Mesendoderm (in vitro differentiated cells): Measurements from ENCODE around the gene STIM2.
"Not testable (repeated sequence)": the region's sequence is repeated elsewhere in the genome, so short reads cannot be mapped to it uniquely, and the experiment has no call there.

Source experiments
- DNase-seq: peaks from one replicate; pipeline ENCODE4 v3.0.0; 2013
- H2AK5ac ChIP-seq: 2 replicates; pipeline ENCODE4 v1.6.1; 2013; ENCODE audit warnings: low read length, inconsistent platforms
- H2BK120ac ChIP-seq: 2 replicates; pipeline ENCODE4 v1.6.1; 2013; ENCODE audit warnings: low read depth, mild to moderate bottlenecking, low read length, moderate library complexity, mixed read lengths
- H2BK15ac ChIP-seq: replicated peaks from 2 replicates; pipeline ENCODE4 v1.6.1; 2013; ENCODE audit warnings: low read depth, mild to moderate bottlenecking, moderate library complexity
- H2BK5ac ChIP-seq: 2 replicates; pipeline ENCODE4 v1.6.1; 2013; ENCODE audit warnings: low read length, inconsistent platforms
- H3K18ac ChIP-seq: 2 replicates; pipeline ENCODE4 v1.6.1; 2013; ENCODE audit warnings: mild to moderate bottlenecking, low read length, mixed read lengths
- H3K23ac ChIP-seq: one replicate; pipeline ENCODE4 v1.6.1; 2013; ENCODE audit warnings: low read length
- H3K27ac ChIP-seq: 2 replicates; pipeline ENCODE4 v1.5.1; 2013; ENCODE audit warnings: low read depth, mild to moderate bottlenecking, inconsistent platforms, low read length, moderate library complexity
- H3K27me3 ChIP-seq: 2 replicates; pipeline ENCODE4 v1.6.1; 2013; ENCODE audit warnings: low read length, control low read depth, mild to moderate bottlenecking, inconsistent platforms; ENCODE audit not compliant: insufficient read depth, poor library complexity
- H3K36me3 ChIP-seq: 2 replicates; pipeline ENCODE4 v1.6.1; 2013; ENCODE audit warnings: low read length, inconsistent platforms; ENCODE audit not compliant: control insufficient read depth, insufficient read depth
- H3K4ac ChIP-seq: one replicate; pipeline ENCODE4 v1.6.1; 2013; ENCODE audit warnings: low read depth, mild to moderate bottlenecking, low read length, moderate library complexity
- H3K4me1 ChIP-seq: 2 replicates; pipeline ENCODE4 v1.6.1; 2013; ENCODE audit warnings: low read depth, low read length, inconsistent platforms; ENCODE audit not compliant: control insufficient read depth
- H3K4me2 ChIP-seq: 2 replicates; pipeline ENCODE4 v1.6.1; 2013; ENCODE audit warnings: low read length
- H3K4me3 ChIP-seq: 2 replicates; pipeline ENCODE4 v1.5.1; 2013; ENCODE audit warnings: mild to moderate bottlenecking, low read length
- H3K56ac ChIP-seq: one replicate; pipeline ENCODE4 v1.6.1; 2013; ENCODE audit warnings: low read length
- H3K79me1 ChIP-seq: 2 replicates; pipeline ENCODE4 v1.6.1; 2013; ENCODE audit warnings: low read length, inconsistent platforms
- H3K79me2 ChIP-seq: 2 replicates; pipeline ENCODE4 v1.6.1; 2013; ENCODE audit warnings: mild to moderate bottlenecking, low read length; ENCODE audit not compliant: control insufficient read depth, insufficient read depth
- H3K9ac ChIP-seq: 2 replicates; pipeline ENCODE4 v1.6.1; 2013; ENCODE audit warnings: low read length, inconsistent platforms
- H4K5ac ChIP-seq: one replicate; pipeline ENCODE4 v1.6.1; 2013; ENCODE audit warnings: low read length
- H4K8ac ChIP-seq: one replicate; pipeline ENCODE4 v1.6.1; 2013; ENCODE audit warnings: low read depth, mild to moderate bottlenecking, control low read depth, low read length, moderate library complexity
- WGBS: extraction: QIAGEN DNeasy Blood & Tissue Kit; methylation state at CpG from one replicate; pipeline ENCODE4 v1.1.7; 2013; ENCODE audit warnings: low lambda C conversion rate, missing lambda C conversion rate; ENCODE audit not compliant: insufficient coverage; ENCODE audit errors: extremely low coverage; 5-methylcytosine and 5-hydroxymethylcytosine counted together

The STIM2 gene

DNA sequence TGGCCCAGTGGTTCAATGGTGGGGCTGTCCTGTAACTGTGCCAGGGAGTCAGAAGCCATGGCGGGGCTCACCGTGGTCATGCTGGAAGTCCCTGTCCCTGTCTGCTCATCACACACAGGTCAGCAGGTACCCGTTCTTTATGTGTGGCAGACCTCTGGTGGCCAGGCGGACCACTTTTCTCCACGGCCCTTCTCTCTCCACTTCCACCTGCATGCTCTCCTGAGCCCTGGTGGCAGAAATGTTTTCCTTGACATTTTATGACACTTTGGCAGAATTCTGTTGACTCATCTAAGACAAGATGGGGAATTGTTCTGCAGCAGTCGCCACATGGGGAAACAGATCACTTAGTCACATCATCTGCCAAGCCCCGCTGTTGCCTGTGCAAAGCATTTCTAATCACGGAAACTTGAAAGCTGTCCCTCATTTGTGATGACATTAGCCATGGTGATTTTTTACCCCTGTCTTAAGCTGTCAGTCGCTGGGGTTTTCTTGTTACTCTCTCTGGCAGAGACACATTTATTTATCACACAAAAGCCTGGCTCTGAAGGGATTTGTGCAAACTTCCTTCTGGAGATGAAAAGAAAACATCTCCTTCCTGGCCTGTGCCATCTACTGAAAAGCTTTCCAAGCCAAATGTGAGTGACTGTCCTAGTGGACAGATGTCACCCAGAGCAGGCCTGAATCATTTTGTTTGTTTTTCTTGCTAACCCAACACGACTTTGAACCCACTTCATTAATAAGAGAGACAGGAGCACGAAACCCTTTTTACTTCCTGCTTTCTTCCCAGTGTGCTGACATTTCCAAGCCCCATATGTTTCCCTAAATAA is 38.8 kb upstream of the STIM2 start:
- no CpG with 5 or more reads among the region's 11 CpGs for WGBS
- Histone ChIP-seq H4K5ac (no peak overlapping the region), H3K9ac (no peak overlapping the region), H3K79me2 (no peaks in the 10 kb centered on the region), H3K27ac (no peak overlapping the region), H3K18ac (no peak overlapping the region), H3K79me1 (no peaks in the 10 kb centered on the region), H4K8ac (no peak overlapping the region), H3K36me3 (no peaks in the 10 kb centered on the region), H3K27me3 (no peaks in the 10 kb centered on the region), H3K23ac (no peak overlapping the region), H3K4me3 (no peak overlapping the region), H3K56ac (no peak overlapping the region), H2BK5ac (no peak overlapping the region), H2BK15ac (no peak overlapping the region), H2BK120ac (no peak overlapping the region), H3K4ac (no peak overlapping the region), H3K4me1 (peaks cover 4% of the 10 kb centered on the region), H2AK5ac (no peak overlapping the region), H3K4me2 (no peak overlapping the region)
- DNase-seq, result peak; percentile 69

- Histone ChIP-seq H3K79me2 (no peaks in the 10 kb centered on the region), H3K4me1 (peaks cover 4% of the 10 kb centered on the region), H3K23ac (no peak overlapping the region), H3K56ac (no peak overlapping the region), H4K8ac (no peak overlapping the region), H3K4ac (no peak overlapping the region), H3K4me2 (no peak overlapping the region), H2AK5ac (no peak overlapping the region), H2BK15ac (no peak overlapping the region), H2BK120ac (no peak overlapping the region), H3K79me1 (no peaks in the 10 kb centered on the region), H3K36me3 (no peaks in the 10 kb centered on the region), H3K9ac (no peak overlapping the region), H3K27ac (no peak overlapping the region), H2BK5ac (no peak overlapping the region), H4K5ac (no peak overlapping the region), H3K27me3 (no peaks in the 10 kb centered on the region), H3K4me3 (no peak overlapping the region), H3K18ac (no peak overlapping the region)
- no CpG with 5 or more reads among the region's 6 CpGs for WGBS
- DNase-seq, result no peak
These were observed 38.1 kb upstream of the STIM2 start for GRCh38 chr4:26822546-26822945.

DNA sequence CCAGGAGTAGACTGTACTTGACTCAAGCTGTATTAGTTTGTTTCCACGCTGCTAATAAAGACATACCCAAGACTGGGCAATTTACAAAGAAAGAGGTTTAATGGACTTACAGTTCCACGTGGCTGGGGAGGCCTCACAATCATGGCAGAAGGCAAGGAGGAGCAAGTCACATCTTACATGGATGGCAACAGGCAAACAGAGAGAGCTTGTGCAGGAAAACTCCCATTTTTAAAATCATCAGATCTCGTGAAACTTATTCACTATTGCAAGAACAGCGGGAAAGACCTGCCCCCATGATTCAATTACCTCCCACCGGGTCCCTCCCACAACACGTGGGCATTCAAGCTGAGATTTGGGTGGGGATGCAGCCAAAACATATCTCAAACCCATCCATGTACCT is 37.7 kb upstream of the STIM2 start:
- not testable (repeated sequence) for H3K27ac ChIP-seq, H3K4me1 ChIP-seq
- WGBS, result no CpG with 5 or more reads among the region's 6 CpGs

DNA sequence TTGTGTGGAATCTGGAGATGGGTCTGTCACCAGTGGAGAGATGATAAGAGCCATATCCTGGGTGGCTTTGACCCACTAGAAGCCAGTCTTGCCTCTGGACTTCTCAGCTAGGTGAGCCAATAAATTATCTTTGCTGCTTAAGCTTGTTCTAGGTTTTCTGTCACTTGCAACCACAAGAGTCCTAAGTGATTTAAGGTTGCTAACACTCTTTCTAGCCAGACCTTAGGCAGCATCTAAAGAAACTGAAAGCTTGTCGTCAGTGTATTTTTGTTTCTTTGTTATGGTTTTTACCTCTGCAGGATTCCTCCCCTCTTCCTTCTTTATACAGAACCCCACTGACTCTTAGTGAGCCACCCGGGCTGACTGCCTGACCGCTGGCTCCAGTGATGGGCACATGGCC is 37.1 kb upstream of the STIM2 start:
- Histone ChIP-seq H3K23ac (no peak overlapping the region), H3K9ac (no peak overlapping the region), H2BK15ac (no peak overlapping the region), H4K5ac (no peak overlapping the region), H4K8ac (no peak overlapping the region), H3K18ac (no peak overlapping the region), H3K56ac (no peak overlapping the region), H3K4me1 (peaks cover 4% of the 10 kb centered on the region), H3K79me1 (no peaks in the 10 kb centered on the region), H3K36me3 (no peaks in the 10 kb centered on the region), H3K79me2 (no peaks in the 10 kb centered on the region), H2AK5ac (no peak overlapping the region), H2BK5ac (no peak overlapping the region), H2BK120ac (no peak overlapping the region), H3K4me3 (no peak overlapping the region), H3K4ac (no peak overlapping the region), H3K27me3 (no peaks in the 10 kb centered on the region), H3K27ac (no peak overlapping the region), H3K4me2 (no peak overlapping the region)
- DNase-seq, result no peak
- WGBS, result no CpG with 5 or more reads among the region's 3 CpGs

More for the DNA sequence above, 37.7 kb upstream of the STIM2 start:
- H2BK120ac ChIP-seq, H3K4me2 ChIP-seq, H2BK15ac ChIP-seq, H2AK5ac ChIP-seq, H3K18ac ChIP-seq, H3K23ac ChIP-seq, H3K27me3 ChIP-seq, H3K36me3 ChIP-seq, H3K79me2 ChIP-seq, H3K4ac ChIP-seq, H3K4me3 ChIP-seq, DNase-seq, H4K5ac ChIP-seq, H3K9ac ChIP-seq, H3K79me1 ChIP-seq, H2BK5ac ChIP-seq, H3K56ac ChIP-seq, H4K8ac ChIP-seq: not testable (repeated sequence)

GRCh38 chr4:26824667-26825066 is 36.0 kb upstream of the STIM2 start:
- no peak overlapping the region for H3K56ac ChIP-seq
- no peak overlapping the region for H3K9ac ChIP-seq
- no peak overlapping the region for H4K5ac ChIP-seq

DNA sequence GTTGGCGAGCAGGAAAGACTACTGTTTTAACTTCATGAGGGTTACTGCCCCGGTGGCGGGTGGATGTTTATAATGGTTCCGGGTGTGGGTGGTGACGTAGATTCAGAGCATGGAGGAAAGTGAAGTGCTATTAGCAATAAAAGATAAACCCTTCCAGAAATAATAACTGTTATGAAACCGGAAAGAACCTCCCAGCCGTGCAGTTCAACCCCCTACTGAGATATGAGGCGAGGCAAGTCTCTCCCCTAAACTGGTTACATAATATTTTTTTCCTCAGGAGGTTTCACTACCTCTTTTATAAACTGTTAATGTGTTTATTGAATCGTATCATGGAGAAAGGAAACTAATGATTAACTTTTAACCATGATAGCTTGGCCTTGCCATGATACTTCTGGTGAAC is 33.9 kb upstream of the STIM2 start:
- Histone ChIP-seq H4K5ac (no peak overlapping the region), H3K4me2 (no peak overlapping the region), H3K9ac (no peak overlapping the region), H2BK15ac (no peak overlapping the region), H3K18ac (no peak overlapping the region), H3K27me3 (no peaks in the 10 kb centered on the region), H2BK120ac (no peak overlapping the region), H3K27ac (no peak overlapping the region), H3K4me1 (peaks cover 4% of the 10 kb centered on the region), H3K56ac (no peak overlapping the region), H3K4me3 (no peak overlapping the region), H4K8ac (no peak overlapping the region), H3K23ac (no peak overlapping the region), H3K4ac (no peak overlapping the region), H3K79me2 (no peaks in the 10 kb centered on the region), H2AK5ac (no peak overlapping the region), H2BK5ac (no peak overlapping the region), H3K36me3 (no peaks in the 10 kb centered on the region), H3K79me1 (no peaks in the 10 kb centered on the region)
- WGBS, result no CpG with 5 or more reads among the region's 9 CpGs
- no peak for DNase-seq

More at GRCh38 chr4:26824667-26825066, 36.0 kb upstream of the STIM2 start:
- H3K4me1 ChIP-seq, result peaks cover 3% of the 10 kb centered on the region
- H2BK5ac ChIP-seq, result no peak overlapping the region
- no peak for DNase-seq
- H2AK5ac ChIP-seq, result no peak overlapping the region
- H3K36me3 ChIP-seq, result no peaks in the 10 kb centered on the region
- no peak overlapping the region for H4K8ac ChIP-seq
- H3K18ac ChIP-seq, result no peak overlapping the region
- H3K27ac ChIP-seq, result no peak overlapping the region
- H3K27me3 ChIP-seq, result no peaks in the 10 kb centered on the region
- H3K23ac ChIP-seq, result no peak overlapping the region
- H2BK15ac ChIP-seq, result no peak overlapping the region
- no peaks in the 10 kb centered on the region for H3K79me2 ChIP-seq
- no peak overlapping the region for H3K4me3 ChIP-seq
- H3K79me1 ChIP-seq, result no peaks in the 10 kb centered on the region
- H3K4me2 ChIP-seq, result no peak overlapping the region
- no CpG with 5 or more reads among the region's 2 CpGs for WGBS
- H2BK120ac ChIP-seq, result no peak overlapping the region
- no peak overlapping the region for H3K4ac ChIP-seq
